GM12878 (cell line): ENCODE data around the gene EPHA10. TPM values are rescaled to one million over a fixed set of nuclear protein-coding genes. Genes with fewer than 3 reads are reported as not detected.

Experiments used
- ATAC-seq: fragments of 200-7000 bp; cut with Tn5 transposase; 3 replicates; pipeline ENCODE4 v1.9.1; 2020; ENCODE audit warnings: mild to moderate bottlenecking, moderate library complexity
- BruUV-seq: library from RNA; stranded (reverse); fragments of 400-500 nt; replicated peaks from 2 replicates; lab custom pipeline; 2021; lab: Mats Ljungman, UMichigan
- CTCF ChIA-PET: fragments of 300-600 bp; sonication (Branson Sonifier 250); formaldehyde crosslinking; extraction: SDS; loops from one replicate; lab custom pipeline; 2021; ENCODE audit warnings: inconsistent platforms; lab: Yijun Ruan, JAX
- POLR2A ChIA-PET: fragments of 350-600 bp; formaldehyde crosslinking; extraction: SDS; loops from one replicate; lab custom pipeline; 2021; ENCODE audit warnings: inconsistent platforms; lab: Charles Lee
- RAD21 ChIA-PET: fragments of 300-600 bp; sonication (Branson Sonifier 250); formaldehyde crosslinking; loops from one replicate; lab custom pipeline; 2023; ENCODE audit warnings: antibody characterized with exemption; ENCODE audit not compliant: unreplicated experiment; lab: Charles Lee
- SMC1A ChIA-PET: fragments of 300-600 bp; sonication (Branson Sonifier 250); formaldehyde crosslinking; loops from one replicate; lab custom pipeline; 2023; ENCODE audit not compliant: unreplicated experiment, uncharacterized antibody; lab: Charles Lee
- DNase-seq: peaks from one replicate; pipeline ENCODE4 v3.0.0-alpha.2; 2011; ENCODE audit warnings: low read depth, low spot score
- FAIRE-seq: peaks from 3 replicates; lab custom pipeline; 2011; peaks lifted over from hg19 to GRCh38; lab: Jason Lieb, UNC
- H2AFZ ChIP-seq: 2 replicates; pipeline ENCODE4 v1.6.0; 2011; ENCODE audit warnings: low read depth, low read length, control low read depth; ENCODE audit not compliant: control insufficient read depth
- H3K27ac ChIP-seq: 2 replicates; pipeline ENCODE4 v1.5.1; 2011; ENCODE audit warnings: control low read depth; ENCODE audit not compliant: control insufficient read depth, insufficient read depth
- H3K27me3 ChIP-seq, 2 experiments: replicated peaks in 1 of 2; 2 replicates each; pipeline versions ENCODE4 v1.6.0 to v1.6.1; 2011; ENCODE audit warnings: low read length in 1 of 2; ENCODE audit not compliant: control insufficient read depth in 2 of 2, insufficient read depth in 2 of 2
- H3K36me3 ChIP-seq, 2 experiments: 2 replicates each; pipeline ENCODE4 v1.5.1; 2011; ENCODE audit warnings: low read length in 1 of 2; ENCODE audit not compliant: control insufficient read depth in 2 of 2, insufficient read depth in 2 of 2
- H3K4me1 ChIP-seq: 2 replicates; pipeline ENCODE4 v1.6.1; 2011; ENCODE audit warnings: mild to moderate bottlenecking, low read length, moderate library complexity, mixed read lengths; ENCODE audit not compliant: control insufficient read depth, insufficient read depth
- H3K4me2 ChIP-seq: 2 replicates; pipeline ENCODE4 v1.6.0; 2011; ENCODE audit warnings: control low read depth; ENCODE audit not compliant: control insufficient read depth, insufficient read depth
- H3K4me3 ChIP-seq: fragments of 200-600 bp; sonication (generic); 2 replicates; pipeline ENCODE4 v1.5.1; 2016
- H3K79me2 ChIP-seq: 2 replicates; pipeline ENCODE4 v1.6.0; 2011; ENCODE audit warnings: low read length; ENCODE audit not compliant: control insufficient read depth, insufficient read depth
- H3K9ac ChIP-seq: 2 replicates; pipeline ENCODE4 v1.8.0; 2011; ENCODE audit warnings: low read length, control low read depth, mixed read lengths; ENCODE audit not compliant: control insufficient read depth, insufficient read depth
- H3K9me3 ChIP-seq: replicated peaks from 3 replicates; pipeline ENCODE4 v1.5.1; 2011; ENCODE audit warnings: mild to moderate bottlenecking, low read length; ENCODE audit not compliant: control insufficient read depth, insufficient read depth
- H4K20me1 ChIP-seq: 2 replicates; pipeline ENCODE4 v1.6.0; 2011; ENCODE audit not compliant: control insufficient read depth, insufficient read depth
- MLLT1 ChIP-seq: fragments of 450-650 bp; IDR thresholded peaks from 2 replicates; pipeline ENCODE4 v1.6.1; 2016; ENCODE audit warnings: mild to moderate bottlenecking
- NR2C1 ChIP-seq: fragments of 450-650 bp; IDR thresholded peaks from 2 replicates; pipeline ENCODE4 v1.6.1; 2017; ENCODE audit warnings: antibody characterized with exemption, mild to moderate bottlenecking, moderate library complexity
- POLR2AphosphoS5 ChIP-seq: IDR thresholded peaks from 2 replicates; pipeline ENCODE4 v1.6.1; 2011; ENCODE audit warnings: mild to moderate bottlenecking, low read length, inconsistent platforms
- RAD51 ChIP-seq: fragments of 450-650 bp; IDR thresholded peaks from 2 replicates; pipeline ENCODE4 v1.6.1; 2016; ENCODE audit warnings: moderate library complexity, mild to moderate bottlenecking, inconsistent platforms
- SRF ChIP-seq, 2 experiments: IDR thresholded peaks; 2 replicates each; pipeline ENCODE4 v1.6.1; 2011; ENCODE audit warnings: low read depth in 2 of 2, low read length in 2 of 2, mild to moderate bottlenecking in 1 of 2, moderate library complexity in 1 of 2
- WGBS: methylation state at CpG from one replicate; pipeline ENCODE4 v1.1.6; 2016; ENCODE audit warnings: low lambda C conversion rate; ENCODE audit not compliant: insufficient replicate concordance, insufficient coverage; ENCODE audit errors: missing lambda C conversion rate; 5-methylcytosine and 5-hydroxymethylcytosine counted together
- in situ Hi-C: fragments of 300-500 bp; cut with MboI; formaldehyde crosslinking; loops from 9 replicates; pipeline ENCODE4 v1.14.3; 2018; ENCODE audit warnings: mixed read lengths
- intact Hi-C: fragments of 100-400 bp; cut with micrococcal nuclease; formaldehyde crosslinking; loops from one replicate; pipeline ENCODE4 v1.14.2; 2022; ENCODE audit not compliant: unreplicated experiment
- polyA plus RNA-seq, 11 experiments: library from polyadenylated mRNA; depleted of rRNA in 4 of 11; unstranded in 6 of 11; stranded (reverse) in 5 of 11; fragments of >200 nt; fragmentation: Nextera tagmentation in 4 of 11; fragmentation: Illumina TruSeq in 1 of 11; extraction: Ambion mirVana in 4 of 11; extraction: Trizol in 1 of 11; gene quantifications; 1 replicate in 1 of 11; 2 replicates in 10 of 11; pipeline versions ENCODE4 v1.2.1 to v1.2.3, GENCODE V29; 2011 to 2016; ENCODE audit warnings: inconsistent platforms in 2 of 11, missing spikeins in 2 of 11, low read depth in 1 of 11
- total RNA-seq, 4 experiments: library from RNA; depleted of rRNA in 3 of 4; stranded (reverse); fragments of >200 nt in 3 of 4; fragmentation: Illumina TruSeq in 1 of 4; extraction: Trizol in 1 of 4; gene quantifications; 2 replicates each; pipeline versions ENCODE4 v1.2.1 to v1.2.3, GENCODE V29; 2013 to 2021

Gene EPHA10
- total and polyA plus RNA-seq, 10 of the 15 experiments (the other 5 are each of a cell fraction or from before 2014, with no cell fraction given), result 0.05 to 0.06 TPM; not detected in 8

GRCh38 chr1:37719572-37720195 lies 45.2 kb downstream of the EPHA10 start:
- DNase-seq, result no peak
- Histone ChIP-seq H3K9me3 (no peaks in the 10 kb centered on the region), H3K4me1 (no peaks in the 10 kb centered on the region), H3K27ac (no peak overlapping the region), H3K36me3 (no peaks in the 10 kb centered on the region), H3K27me3 (no peaks in the 10 kb centered on the region), H2AFZ (no peak overlapping the region), H3K4me3 (no peak overlapping the region), H4K20me1 (no peaks in the 10 kb centered on the region), H3K9ac (no peak overlapping the region), H3K79me2 (no peaks in the 10 kb centered on the region), H3K4me2 (no peak overlapping the region)
- no peak for FAIRE-seq
- ChIA-PET SMC1A (interaction anchor here (1.3 kb wide), 1 partner anchor 20 kb away, joined by 3 read pairs; no protein-coding TSS in a partner anchor), RAD21 (no interaction called here), CTCF (no interaction called here), POLR2A (no interaction called here)
- ATAC-seq, result no peak
- in situ Hi-C loops (no loop called here), intact Hi-C loops (no loop called here)
- 40% methylated on average over 13 of the region's 13 CpGs for WGBS
- TF ChIP-seq SRF (IDR thresholded peaks at IDR 0.05; ENCODE audit: low read depth in 2 of 2, low read length in 2 of 2), result no peak
- no peak for TF ChIP-seq MLLT1
- TF ChIP-seq NR2C1, result no peak
- no peak for TF ChIP-seq RAD51
- no peak for TF ChIP-seq POLR2AphosphoS5
- no TSS peak for BruUV-seq
